ENCODE results near the gene AQP2.

GRCh38 chr12:49905718-49906314 lies 44.7 kb upstream of the AQP2 start:
- TF ChIP-seq ZNF565 (CRISPR knock-in tag; conservative IDR thresholded peaks at IDR 0.05; ENCODE audit: low read depth) (no peak), CREB5 (CRISPR knock-in tag; IDR thresholded peaks at IDR 0.05; ENCODE audit: low read depth) (no peak), GLIS3 (CRISPR knock-in tag; IDR thresholded peaks at IDR 0.05) (no peak), ZNF8 (CRISPR knock-in tag; IDR thresholded peaks at IDR 0.05) (no peak), ZNF70 (CRISPR knock-in tag; IDR thresholded peaks at IDR 0.05) (no peak)
